HEK293 (cell line): Measurements from ENCODE around the gene IVD.

Experiments used
- CTCF ChIA-PET: fragments of 350-600 bp; formaldehyde crosslinking; extraction: SDS; loops from one replicate; lab custom pipeline; 2021; ENCODE audit warnings: antibody characterized with exemption; lab: Yijun Ruan, JAX
- POLR2A ChIA-PET: fragments of 300-600 bp; formaldehyde crosslinking; extraction: SDS; loops from one replicate; lab custom pipeline; 2020; ENCODE audit warnings: antibody characterized with exemption, inconsistent platforms; lab: Yijun Ruan, JAX
- H3K27ac ChIP-seq: fragments of 200-500 bp; sonication (Bioruptor generic); 2 replicates; pipeline ENCODE4 v1.5.1; 2014; ENCODE audit warnings: low read depth, low read length, control low read depth, inconsistent platforms; ENCODE audit errors: extremely low read depth
- H3K36me3 ChIP-seq, 2 experiments: fragments of 200-500 bp in 1 of 2; sonication (Bioruptor generic) in 1 of 2; 1 replicate in 1 of 2; 2 replicates in 1 of 2; pipeline ENCODE4 v1.5.1; 2014 to 2017; ENCODE audit warnings: inconsistent platforms in 2 of 2, low read length in 2 of 2; ENCODE audit not compliant: control insufficient read depth in 2 of 2, insufficient read depth in 1 of 2
- H3K4me1 ChIP-seq: fragments of 200-500 bp; sonication (Bioruptor generic); 2 replicates; pipeline ENCODE4 v1.5.1; 2014; ENCODE audit warnings: mild to moderate bottlenecking, low read length, inconsistent platforms; ENCODE audit not compliant: control insufficient read depth, insufficient read depth
- H3K4me3 ChIP-seq: 2 replicates; pipeline ENCODE4 v1.5.1; 2011; ENCODE audit warnings: low read depth, mild to moderate bottlenecking, control low read depth, low read length, moderate library complexity
- H3K9me3 ChIP-seq: fragments of 200-500 bp; sonication (Bioruptor generic); 2 replicates; pipeline ENCODE4 v1.5.1; 2014; ENCODE audit warnings: low read depth, low read length, inconsistent platforms; ENCODE audit not compliant: control insufficient read depth, insufficient read depth
- GLIS2 ChIP-seq: fragments of 450-650 bp; formaldehyde crosslinking; IDR thresholded peaks from 2 replicates; pipeline ENCODE4 v1.5.1; 2016; ENCODE audit warnings: missing biosample characterization, missing genetic modification characterization
- INSM2 ChIP-seq: fragments of 450-650 bp; formaldehyde crosslinking; IDR thresholded peaks from 2 replicates; pipeline ENCODE4 v1.5.1; 2016; ENCODE audit warnings: missing biosample characterization, missing genetic modification characterization
- KLF17 ChIP-seq: fragments of 450-650 bp; formaldehyde crosslinking; IDR thresholded peaks from 2 replicates; pipeline ENCODE4 v1.5.1; 2016; ENCODE audit warnings: missing biosample characterization, missing genetic modification characterization
- KLF9 ChIP-seq: fragments of 450-650 bp; formaldehyde crosslinking; IDR thresholded peaks from 2 replicates; pipeline ENCODE4 v1.5.1; 2016; ENCODE audit warnings: missing biosample characterization, missing genetic modification characterization, low read depth
- PATZ1 ChIP-seq: fragments of 450-650 bp; formaldehyde crosslinking; IDR thresholded peaks from 2 replicates; pipeline ENCODE4 v1.5.1; 2016; ENCODE audit warnings: missing biosample characterization, missing genetic modification characterization
- SCRT1 ChIP-seq: fragments of 450-650 bp; formaldehyde crosslinking; IDR thresholded peaks from 2 replicates; pipeline ENCODE4 v1.5.1; 2016; ENCODE audit warnings: missing biosample characterization, missing genetic modification characterization, borderline replicate concordance
- TSHZ1 ChIP-seq: fragments of 450-650 bp; formaldehyde crosslinking; IDR thresholded peaks from 2 replicates; pipeline ENCODE4 v1.5.1; 2016; ENCODE audit warnings: missing biosample characterization, missing genetic modification characterization, borderline replicate concordance
- YY1 ChIP-seq: fragments of 450-650 bp; formaldehyde crosslinking; IDR thresholded peaks from 2 replicates; pipeline ENCODE4 v1.5.1; 2018; ENCODE audit warnings: missing biosample characterization, missing genetic modification characterization
- ZBTB44 ChIP-seq: fragments of 450-650 bp; IDR thresholded peaks from 2 replicates; pipeline ENCODE4 v1.5.1; 2018; ENCODE audit warnings: missing biosample characterization, mild to moderate bottlenecking, missing genetic modification characterization
- ZIC2 ChIP-seq: fragments of 450-650 bp; formaldehyde crosslinking; IDR thresholded peaks from 2 replicates; pipeline ENCODE4 v1.5.1; 2016; ENCODE audit warnings: missing biosample characterization, missing genetic modification characterization
- ZNF157 ChIP-seq: fragments of 450-650 bp; formaldehyde crosslinking; IDR thresholded peaks from 2 replicates; pipeline ENCODE4 v1.5.1; 2016; ENCODE audit warnings: missing biosample characterization, missing genetic modification characterization
- ZNF24 ChIP-seq: fragments of 450-650 bp; formaldehyde crosslinking; IDR thresholded peaks from 2 replicates; pipeline ENCODE4 v1.5.1; 2016; ENCODE audit warnings: missing biosample characterization, missing genetic modification characterization
- ZNF341 ChIP-seq: fragments of 450-650 bp; formaldehyde crosslinking; IDR thresholded peaks from 2 replicates; pipeline ENCODE4; 2016; ENCODE audit warnings: low read depth, missing biosample characterization, missing genetic modification characterization
- ZNF501 ChIP-seq: fragments of 450-650 bp; formaldehyde crosslinking; IDR thresholded peaks from 2 replicates; pipeline ENCODE4 v1.5.1; 2016; ENCODE audit warnings: missing biosample characterization, missing genetic modification characterization
- ZNF529 ChIP-seq: fragments of 450-650 bp; formaldehyde crosslinking; IDR thresholded peaks from 2 replicates; pipeline ENCODE4 v1.5.1; 2017; ENCODE audit warnings: missing genetic modification characterization, missing biosample characterization; ENCODE audit not compliant: insufficient replicate concordance
- ZNF561 ChIP-seq: fragments of 450-650 bp; IDR thresholded peaks from 2 replicates; pipeline ENCODE4 v1.5.1; 2018; ENCODE audit warnings: missing biosample characterization, missing genetic modification characterization, borderline replicate concordance
- ZNF654 ChIP-seq: fragments of 450-650 bp; formaldehyde crosslinking; IDR thresholded peaks from 2 replicates; pipeline ENCODE4 v1.5.1; 2016; ENCODE audit warnings: low read depth, missing biosample characterization, missing genetic modification characterization
- ZNF658 ChIP-seq: fragments of 450-650 bp; formaldehyde crosslinking; IDR thresholded peaks from 2 replicates; pipeline ENCODE4; 2016; ENCODE audit warnings: missing biosample characterization, missing genetic modification characterization
- ZNF660 ChIP-seq: fragments of 450-650 bp; IDR thresholded peaks from 2 replicates; pipeline ENCODE4 v1.5.1; 2018; ENCODE audit warnings: missing biosample characterization, mild to moderate bottlenecking, missing genetic modification characterization
- ZNF791 ChIP-seq: fragments of 450-650 bp; formaldehyde crosslinking; IDR thresholded peaks from 2 replicates; pipeline ENCODE4 v1.5.1; 2016; ENCODE audit warnings: missing biosample characterization, missing genetic modification characterization
- ZSCAN16 ChIP-seq: fragments of 450-650 bp; formaldehyde crosslinking; IDR thresholded peaks from 2 replicates; pipeline ENCODE4 v1.5.1; 2016; ENCODE audit warnings: missing biosample characterization, missing genetic modification characterization
- ZSCAN18 ChIP-seq: fragments of 450-650 bp; formaldehyde crosslinking; IDR thresholded peaks from 2 replicates; pipeline ENCODE4 v1.5.1; 2016; ENCODE audit warnings: missing biosample characterization, missing genetic modification characterization
- ZXDB ChIP-seq: fragments of 450-650 bp; formaldehyde crosslinking; IDR thresholded peaks from 2 replicates; pipeline ENCODE4 v1.5.1; 2016; ENCODE audit warnings: missing biosample characterization, missing genetic modification characterization

IVD gene

GRCh38 chr15:40456299-40456712, 50.7 kb downstream of the IVD start:
- Histone ChIP-seq H3K9me3 (no peaks in the 10 kb centered on the region), H3K27ac (no peak overlapping the region), H3K36me3 (peaks cover 0 to 26% of the 10 kb centered on the region in 2 experiments; a peak in 1 of 3 replicates), H3K4me1 (peaks cover 2% of the 10 kb centered on the region; the same call in 1 of the 2 replicates), H3K4me3 (no peak overlapping the region)
- ChIA-PET CTCF (interaction anchor here (0.6 to 1.4 kb wide), 3 partner anchors 16 to 1100 kb away, joined by 3 read pairs; no protein-coding TSS in a partner anchor), POLR2A (interaction anchor here (0.6 kb wide), 1 partner anchor 56 kb away, joined by 3 read pairs; no protein-coding TSS in a partner anchor)
- TF ChIP-seq ZNF501 = no peak
- TF ChIP-seq ZNF341 (tag by site-specific recombination) = no peak
- no peak for TF ChIP-seq ZXDB (tag by site-specific recombination)
- no peak for TF ChIP-seq ZNF24 (tag by site-specific recombination)
- no peak for TF ChIP-seq ZSCAN18

GRCh38 chr15:40456738-40457137, 51.1 kb downstream of the IVD start:
- CTCF ChIA-PET = interaction anchor here (0.6 to 1.4 kb wide), 2 partner anchors 17 to 128 kb away, joined by 3 read pairs; no protein-coding TSS in a partner anchor
- TF ChIP-seq KLF9 (tag by site-specific recombination) = no peak
- no peak for TF ChIP-seq ZNF791 (tag by site-specific recombination)
- no peak for TF ChIP-seq YY1 (tag by site-specific recombination)
- no peak for TF ChIP-seq ZNF658
- TF ChIP-seq ZNF561 (tag by site-specific recombination) = no peak
- no peak for TF ChIP-seq PATZ1 (tag by site-specific recombination)
- no peak for TF ChIP-seq ZNF529 (tag by site-specific recombination)
- TF ChIP-seq KLF17 (tag by site-specific recombination) = no peak
- TF ChIP-seq INSM2 (tag by site-specific recombination) = no peak
- no peak for TF ChIP-seq ZBTB44
- no peak for TF ChIP-seq SCRT1
- no peak for TF ChIP-seq ZIC2 (tag by site-specific recombination)
- no peak for TF ChIP-seq ZNF660
- TF ChIP-seq ZNF654 (tag by site-specific recombination) = no peak
- TF ChIP-seq ZNF157 (tag by site-specific recombination) = no peak
- no peak for TF ChIP-seq ZSCAN16
- no peak for TF ChIP-seq GLIS2
- no peak for TF ChIP-seq TSHZ1 (tag by site-specific recombination)
- TF ChIP-seq, all 188 proteins: peak for 0
- Histone ChIP-seq H3K36me3 (peaks cover 0 to 26% of the 10 kb centered on the region in 2 experiments; a peak in 1 of 3 replicates), H3K4me1 (peaks cover 2% of the 10 kb centered on the region; the same call in 1 of the 2 replicates), H3K27ac (no peak overlapping the region), H3K9me3 (no peaks in the 10 kb centered on the region), H3K4me3 (no peak overlapping the region)
- POLR2A ChIA-PET = interaction anchor here (0.6 kb wide), 1 partner anchor 57 kb away, joined by 3 read pairs; no protein-coding TSS in a partner anchor
